ENCODE data around the gene TNFSF12. TPM values are rescaled to one million over a fixed set of nuclear protein-coding genes. Genes with fewer than 3 reads are reported as not detected.
A peak's percentile ranks its signal among the peaks of the same experiment; 100 is the strongest.
"Not testable (repeated sequence)": the region's sequence is repeated elsewhere in the genome, so short reads cannot be mapped to it uniquely, and the experiment has no call there.

Gene TNFSF12
- total RNA-seq, 3 donors from 2014 or later, result 11.6 to 69.4 (median 15.8) TPM

DNA sequence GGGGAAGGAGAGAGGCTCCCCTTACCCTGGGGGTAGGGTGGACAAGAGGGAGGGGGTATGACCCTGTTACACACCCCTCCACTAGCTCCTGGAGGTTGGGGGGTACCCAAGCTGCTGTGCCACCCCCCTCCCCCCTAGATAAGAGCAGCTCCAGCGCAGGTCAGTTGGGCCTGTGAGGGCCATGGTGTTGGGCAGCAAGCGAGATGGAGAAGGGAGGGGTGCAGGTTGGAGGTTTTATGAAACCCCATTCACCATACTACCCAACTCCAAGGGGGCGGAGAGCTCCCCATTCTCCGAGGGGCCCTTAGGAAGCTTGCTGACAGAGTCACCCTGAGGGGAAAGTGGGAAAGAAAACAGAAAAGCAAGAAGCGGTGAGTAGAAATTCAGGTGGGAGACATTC is 42.7 kb downstream of the TNFSF12 start:
- H3K9me3 ChIP-seq, result no peaks in the 10 kb centered on the region
- DNase-seq, result no peak
- ATAC-seq, result no peak
- H3K36me3 ChIP-seq (ENCODE audit: low read depth), result peaks cover 20% of the 10 kb centered on the region
- TF ChIP-seq, protein P1, sequence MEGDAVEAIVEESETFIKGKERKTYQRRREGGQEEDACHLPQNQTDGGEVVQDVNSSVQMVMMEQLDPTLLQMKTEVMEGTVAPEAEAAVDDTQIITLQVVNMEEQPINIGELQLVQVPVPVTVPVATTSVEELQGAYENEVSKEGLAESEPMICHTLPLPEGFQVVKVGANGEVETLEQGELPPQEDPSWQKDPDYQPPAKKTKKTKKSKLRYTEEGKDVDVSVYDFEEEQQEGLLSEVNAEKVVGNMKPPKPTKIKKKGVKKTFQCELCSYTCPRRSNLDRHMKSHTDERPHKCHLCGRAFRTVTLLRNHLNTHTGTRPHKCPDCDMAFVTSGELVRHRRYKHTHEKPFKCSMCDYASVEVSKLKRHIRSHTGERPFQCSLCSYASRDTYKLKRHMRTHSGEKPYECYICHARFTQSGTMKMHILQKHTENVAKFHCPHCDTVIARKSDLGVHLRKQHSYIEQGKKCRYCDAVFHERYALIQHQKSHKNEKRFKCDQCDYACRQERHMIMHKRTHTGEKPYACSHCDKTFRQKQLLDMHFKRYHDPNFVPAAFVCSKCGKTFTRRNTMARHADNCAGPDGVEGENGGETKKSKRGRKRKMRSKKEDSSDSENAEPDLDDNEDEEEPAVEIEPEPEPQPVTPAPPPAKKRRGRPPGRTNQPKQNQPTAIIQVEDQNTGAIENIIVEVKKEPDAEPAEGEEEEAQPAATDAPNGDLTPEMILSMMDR (IDR thresholded peaks at IDR 0.05), result no peak
- peaks cover 4% of the 10 kb centered on the region for H3K4me1 ChIP-seq (ENCODE audit: low read depth)
- H3K4me3 ChIP-seq, result no peak overlapping the region
- intact Hi-C loops (cut with DNase I, micrococcal nuclease), result no loop called here

DNA sequence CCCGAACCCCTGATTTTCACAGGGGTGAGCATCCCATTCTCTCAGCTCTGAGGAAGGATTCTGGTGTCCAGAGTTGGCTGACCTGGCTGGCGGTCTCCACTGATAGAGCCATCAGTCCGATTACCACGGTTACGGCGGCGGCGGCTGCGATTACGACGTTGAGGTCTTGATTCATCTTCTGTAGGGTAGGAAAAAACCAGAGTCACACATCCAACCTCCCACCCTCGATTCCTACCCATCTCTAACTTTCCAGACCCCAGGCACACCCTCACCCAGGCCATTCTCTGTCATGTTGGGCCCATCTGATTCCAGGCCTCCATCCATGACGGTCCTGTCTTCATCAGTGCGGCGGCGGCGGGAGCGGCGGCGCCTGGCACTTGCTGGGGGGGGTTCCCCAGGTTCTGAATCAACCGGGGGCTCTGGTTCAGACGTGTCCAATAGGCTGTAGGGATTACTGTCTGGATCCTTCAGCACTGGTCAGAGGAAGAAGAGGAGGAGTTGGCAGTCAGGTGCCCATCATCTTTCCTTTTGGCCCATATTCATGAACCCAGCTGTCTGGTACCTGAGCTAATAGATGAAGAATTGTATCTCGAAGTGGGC is 43.7 kb downstream of the TNFSF12 start:
- H3K9me3 ChIP-seq, result no peaks in the 10 kb centered on the region
- H3K4me1 ChIP-seq (ENCODE audit: low read depth), result peaks cover 4% of the 10 kb centered on the region
- ATAC-seq, result no peak
- intact Hi-C loops (cut with DNase I, micrococcal nuclease), result no loop called here
- TF ChIP-seq, protein P1 (IDR thresholded peaks at IDR 0.05), result no peak
- H3K4me3 ChIP-seq, result no peak overlapping the region
- no peak for DNase-seq
- peaks cover 20% of the 10 kb centered on the region for H3K36me3 ChIP-seq (ENCODE audit: low read depth)

DNA sequence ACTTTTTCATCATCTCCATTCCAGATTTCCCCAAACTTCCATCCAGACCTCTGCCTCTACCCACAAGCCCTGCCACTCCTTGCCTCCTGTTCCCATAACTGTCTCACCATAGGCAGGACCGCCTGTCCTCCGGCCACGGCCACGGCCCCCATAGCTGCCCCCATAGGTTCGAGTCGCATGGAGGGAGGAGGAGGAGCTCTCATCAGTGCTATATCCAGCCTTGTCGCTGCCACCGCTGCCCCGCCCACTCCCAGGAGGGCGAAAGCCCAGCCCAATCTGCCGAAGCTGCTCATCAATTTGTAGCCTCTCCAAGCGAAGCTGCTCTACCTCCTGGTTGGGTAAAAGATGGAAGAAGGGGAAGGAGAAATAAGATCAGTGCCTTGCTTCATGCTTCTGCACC is 44.4 kb downstream of the TNFSF12 start:
- intact Hi-C loops (cut with DNase I, micrococcal nuclease), result no loop called here
- ATAC-seq (no peak), DNase-seq (no peak)
- H3K9me3 ChIP-seq, result no peaks in the 10 kb centered on the region
- H3K36me3 ChIP-seq (ENCODE audit: low read depth), result peaks cover 20% of the 10 kb centered on the region
- peaks cover 4% of the 10 kb centered on the region for H3K4me1 ChIP-seq (ENCODE audit: low read depth)
- H3K4me3 ChIP-seq, result no peak overlapping the region
- TF ChIP-seq, protein P1 (IDR thresholded peaks at IDR 0.05), result no peak

DNA sequence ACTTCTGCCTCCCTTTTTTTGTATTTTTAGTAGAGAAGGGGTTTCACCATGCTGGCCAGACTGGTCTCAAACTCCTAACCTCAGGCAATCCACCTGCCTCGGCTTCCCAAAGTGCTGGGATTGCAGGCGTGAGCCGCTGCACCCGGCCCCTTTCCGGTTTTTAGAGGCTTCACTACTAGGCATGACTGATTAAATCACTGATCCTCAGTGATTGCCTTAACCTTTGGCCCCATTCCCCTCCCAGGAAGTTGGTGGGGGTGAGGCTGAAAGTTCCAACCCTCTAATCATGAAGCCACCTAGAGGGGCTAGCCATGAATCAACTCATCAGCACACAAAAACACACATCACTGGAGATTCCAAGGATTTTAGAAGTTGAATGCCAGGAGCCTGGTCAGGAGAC is 48.7 kb downstream of the TNFSF12 start:
- peak; percentile 83 for ATAC-seq
- H3K4me1 ChIP-seq (ENCODE audit: low read depth); intact Hi-C loops (cut with DNase I, micrococcal nuclease); DNase-seq; H3K9me3 ChIP-seq; H3K4me3 ChIP-seq: not testable (repeated sequence)
- H3K36me3 ChIP-seq (ENCODE audit: low read depth), result peaks cover 20% of the 10 kb centered on the region

DNA sequence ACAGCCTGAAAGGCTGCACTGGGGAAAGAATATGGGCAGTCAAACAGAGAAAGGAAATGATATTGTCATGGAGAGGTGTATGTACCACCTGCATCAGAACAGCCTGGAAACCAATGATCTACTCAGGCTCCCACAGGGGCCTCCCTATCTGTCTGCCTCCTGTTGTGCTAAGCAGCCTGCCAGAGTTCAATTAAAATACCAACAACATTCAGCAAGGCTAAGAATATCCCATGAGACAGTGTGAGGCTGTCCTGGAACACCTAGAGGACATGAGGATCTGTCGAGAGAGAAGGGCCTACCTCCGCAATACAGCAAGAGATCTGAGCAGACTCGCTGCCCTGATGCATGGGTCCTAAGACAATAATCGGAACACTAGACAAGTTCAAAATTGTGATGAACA is 57.4 kb downstream of the TNFSF12 start:
- no peak overlapping the region for H3K4me3 ChIP-seq
- intact Hi-C loops (cut with DNase I, micrococcal nuclease), result no loop called here
- DNase-seq (no peak), ATAC-seq (no peak)
- peaks cover 6% of the 10 kb centered on the region for H3K36me3 ChIP-seq (ENCODE audit: low read depth)
- TF ChIP-seq, protein P1 (IDR thresholded peaks at IDR 0.05), result no peak
- no peaks in the 10 kb centered on the region for H3K4me1 ChIP-seq (ENCODE audit: low read depth)
- H3K9me3 ChIP-seq, result no peaks in the 10 kb centered on the region

Other genes with a start within 250 kb of the TNFSF12 start
- gene EIF5A, start 241.4 kb upstream of the TNFSF12 start, total RNA-seq, result 100 to 1,000 TPM; 281 to 492 (median 313) TPM
- gene GPS2, start 233.7 kb upstream of the TNFSF12 start, total RNA-seq, result 10 to 100 TPM; 68.1 to 89.8 (median 83.2) TPM
- 10 to 100 TPM; 39.0 to 59.1 (median 44.9) TPM for gene NEURL4, start 219.7 kb upstream of the TNFSF12 start, total RNA-seq
- gene ACAP1, start 212.5 kb upstream of the TNFSF12 start, total RNA-seq, result 10 to 100 TPM in 2 of 3 donors, 1 to 10 TPM in 1; 9.2 to 16.5 (median 11.2) TPM
- 10 to 100 TPM in 1 of 3 donors, 1 to 10 TPM in 2; 8.2 to 10.3 (median 8.5) TPM for gene KCTD11, start 196.9 kb upstream of the TNFSF12 start, total RNA-seq
- under 1 TPM in 1 of 3 donors, not detected in 2; 0.26 TPM for gene TMEM95, start 193.9 kb upstream of the TNFSF12 start, total RNA-seq
- gene TNK1, start 168.0 kb upstream of the TNFSF12 start, total RNA-seq, result 10 to 100 TPM; 16.4 to 29.5 (median 20.7) TPM
- gene PLSCR3, start 154.5 kb upstream of the TNFSF12 start, total RNA-seq, result 10 to 100 TPM in 2 of 3 donors, 1 to 10 TPM in 1; 5.5 to 21.6 (median 16.4) TPM
- gene TMEM256, start 145.0 kb upstream of the TNFSF12 start, total RNA-seq, result 10 to 100 TPM; 51.9 to 85.1 (median 64.9) TPM
- 10 to 100 TPM in 1 of 3 donors, 1 to 10 TPM in 2; 2.9 to 38.0 (median 6.7) TPM for gene NLGN2, start 141.2 kb upstream of the TNFSF12 start, total RNA-seq
- not detected for gene SPEM1, start 128.7 kb upstream of the TNFSF12 start, total RNA-seq
- not detected for gene SPEM2, start 123.4 kb upstream of the TNFSF12 start, total RNA-seq
- gene SPEM3, start 120.2 kb upstream of the TNFSF12 start, total RNA-seq, result not detected
- 10 to 100 TPM in 2 of 3 donors, 1 to 10 TPM in 1; 8.8 to 22.5 (median 16.4) TPM for gene TMEM102, start 113.6 kb upstream of the TNFSF12 start, total RNA-seq
- gene FGF11, start 109.5 kb upstream of the TNFSF12 start, total RNA-seq, result 1 to 10 TPM; 1.4 to 3.0 (median 2.2) TPM
- 1 to 10 TPM; 6.0 to 8.3 (median 7.7) TPM for gene CHRNB1, start 104.0 kb upstream of the TNFSF12 start, total RNA-seq
- 10 to 100 TPM; 16.6 to 93.9 (median 18.5) TPM for gene ZBTB4, start 69.4 kb upstream of the TNFSF12 start, total RNA-seq
- gene SLC35G6, start 67.6 kb upstream of the TNFSF12 start, total RNA-seq, result not detected
- 100 to 1,000 TPM; 101 to 124 (median 118) TPM for gene POLR2A, start 64.7 kb upstream of the TNFSF12 start, total RNA-seq
- 10 to 100 TPM; 41.0 to 74.6 (median 73.3) TPM for gene TNFSF13, start 9.7 kb downstream of the TNFSF12 start, total RNA-seq
- gene SENP3, start 12.9 kb downstream of the TNFSF12 start, total RNA-seq, result 10 to 100 TPM; 27.9 to 60.2 (median 37.7) TPM
- 10 to 100 TPM; 41.4 to 91.9 (median 50.7) TPM for gene CD68, start 30.6 kb downstream of the TNFSF12 start, total RNA-seq
- gene MPDU1, start 34.8 kb downstream of the TNFSF12 start, total RNA-seq, result 100 to 1,000 TPM in 1 of 3 donors, 10 to 100 TPM in 2; 55.2 to 101 (median 94.5) TPM
- gene SOX15, start 41.0 kb downstream of the TNFSF12 start, total RNA-seq, result 1 to 10 TPM in 1 of 3 donors, under 1 TPM in 2; 0.38 to 4.4 (median 0.41) TPM
- 10 to 100 TPM; 23.0 to 53.3 (median 28.1) TPM for gene FXR2, start 65.8 kb downstream of the TNFSF12 start, total RNA-seq
- gene SAT2, start 78.8 kb downstream of the TNFSF12 start, total RNA-seq, result 100 to 1,000 TPM in 1 of 3 donors, 10 to 100 TPM in 2; 49.1 to 104 (median 76.9) TPM
- gene SHBG, start 81.1 kb downstream of the TNFSF12 start, total RNA-seq, result under 1 TPM in 2 of 3 donors, not detected in 1; 0.25 to 0.89 TPM
- gene ATP1B2, start 101.9 kb downstream of the TNFSF12 start, total RNA-seq, result 1 to 10 TPM in 1 of 3 donors, under 1 TPM in 2; 0.41 to 8.7 (median 0.67) TPM
- 10 to 100 TPM; 33.9 to 75.2 (median 57.0) TPM for gene TP53, start 138.4 kb downstream of the TNFSF12 start, total RNA-seq
- gene WRAP53, start 139.4 kb downstream of the TNFSF12 start, total RNA-seq, result 1 to 10 TPM; 5.1 to 9.9 (median 5.8) TPM
- 1 to 10 TPM in 1 of 3 donors, under 1 TPM in 2; 0.31 to 1.3 (median 0.35) TPM for gene EFNB3, start 156.1 kb downstream of the TNFSF12 start, total RNA-seq
- under 1 TPM; 0.19 to 0.70 (median 0.29) TPM for gene DNAH2, start 168.7 kb downstream of the TNFSF12 start, total RNA-seq